LNCAP (cell line): ENCODE measurements around the gene ZYG11A.

ENCODE experiments used
- TF ChIP-seq, protein P1 (sequence below): fragments of 450-650 bp; IDR thresholded peaks from 2 replicates; pipeline ENCODE4 v1.5.1; 2017; ENCODE audit warnings: mild to moderate bottlenecking

Gene ZYG11A

DNA sequence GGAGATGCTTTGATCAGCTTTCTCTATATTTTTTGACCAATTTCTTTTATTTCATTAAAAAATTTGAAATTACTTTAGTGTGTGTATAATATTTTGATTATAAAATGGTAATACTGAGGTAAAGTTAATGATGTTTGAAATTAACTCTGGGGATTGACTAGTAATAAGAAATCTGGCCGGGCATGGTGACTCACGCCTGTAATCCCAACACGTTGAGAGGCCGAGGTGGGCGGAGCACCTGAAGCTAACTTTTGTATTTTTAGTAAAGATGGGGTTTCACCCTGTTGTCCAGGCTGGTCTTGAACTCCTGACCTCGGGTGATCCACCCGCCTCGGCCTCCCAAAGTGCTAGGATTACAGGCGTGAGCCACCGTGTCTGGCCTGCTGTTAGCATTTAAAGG is 102.0 kb downstream of the ZYG11A start:
- TF ChIP-seq, protein P1, sequence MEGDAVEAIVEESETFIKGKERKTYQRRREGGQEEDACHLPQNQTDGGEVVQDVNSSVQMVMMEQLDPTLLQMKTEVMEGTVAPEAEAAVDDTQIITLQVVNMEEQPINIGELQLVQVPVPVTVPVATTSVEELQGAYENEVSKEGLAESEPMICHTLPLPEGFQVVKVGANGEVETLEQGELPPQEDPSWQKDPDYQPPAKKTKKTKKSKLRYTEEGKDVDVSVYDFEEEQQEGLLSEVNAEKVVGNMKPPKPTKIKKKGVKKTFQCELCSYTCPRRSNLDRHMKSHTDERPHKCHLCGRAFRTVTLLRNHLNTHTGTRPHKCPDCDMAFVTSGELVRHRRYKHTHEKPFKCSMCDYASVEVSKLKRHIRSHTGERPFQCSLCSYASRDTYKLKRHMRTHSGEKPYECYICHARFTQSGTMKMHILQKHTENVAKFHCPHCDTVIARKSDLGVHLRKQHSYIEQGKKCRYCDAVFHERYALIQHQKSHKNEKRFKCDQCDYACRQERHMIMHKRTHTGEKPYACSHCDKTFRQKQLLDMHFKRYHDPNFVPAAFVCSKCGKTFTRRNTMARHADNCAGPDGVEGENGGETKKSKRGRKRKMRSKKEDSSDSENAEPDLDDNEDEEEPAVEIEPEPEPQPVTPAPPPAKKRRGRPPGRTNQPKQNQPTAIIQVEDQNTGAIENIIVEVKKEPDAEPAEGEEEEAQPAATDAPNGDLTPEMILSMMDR: no peak
